Measurements from ENCODE around the gene CSF1R.

The CSF1R gene

DNA sequence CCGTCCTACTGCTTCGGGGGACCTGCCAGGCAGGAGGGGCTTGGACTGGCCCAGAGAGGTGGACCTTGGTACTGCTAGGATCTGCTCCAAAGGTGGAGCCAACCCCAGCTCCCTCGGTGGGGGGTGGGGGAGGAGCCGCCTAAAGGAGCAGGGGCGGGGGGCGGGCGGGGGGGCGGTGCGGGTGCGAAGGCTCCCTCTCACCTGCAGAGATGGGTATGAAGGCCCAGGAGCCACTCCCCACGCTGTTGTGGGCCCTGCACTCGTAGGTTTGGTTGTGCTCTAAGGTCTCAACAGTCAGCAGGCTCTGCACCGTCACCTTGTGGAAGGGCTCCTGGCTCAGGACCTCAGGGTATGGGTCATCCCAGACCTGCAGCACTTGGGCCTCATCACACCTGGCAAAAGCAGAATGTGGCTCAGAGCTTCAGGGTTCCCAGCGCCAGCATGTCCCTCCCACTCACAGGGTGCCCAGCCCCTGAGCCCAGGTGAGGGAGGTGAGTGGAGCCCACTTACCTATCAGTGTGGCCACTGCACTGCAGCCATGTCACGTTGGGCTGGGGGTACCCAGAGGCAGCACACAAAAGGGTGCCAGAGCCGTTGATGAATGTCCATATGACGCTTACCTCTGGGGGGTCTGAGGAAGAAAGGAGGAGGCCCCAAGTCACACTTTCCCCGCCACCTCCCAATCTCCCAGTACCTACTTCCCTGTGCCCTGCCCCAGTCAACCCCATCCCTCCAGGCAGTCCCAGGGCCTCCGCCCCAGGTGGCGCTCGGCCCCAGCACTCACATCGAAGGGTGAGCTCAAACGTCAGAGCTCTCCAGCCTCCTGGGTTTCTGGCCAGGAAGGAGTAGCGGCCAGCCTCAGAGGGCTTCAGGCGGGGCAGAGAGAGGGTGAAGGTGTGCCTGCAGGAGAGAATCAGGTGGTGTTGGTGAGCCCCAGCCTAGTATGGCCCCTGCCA, 16.4 kb downstream of the CSF1R start:
- Histone ChIP-seq H3K4me1 (ENCODE audit: control insufficient read depth, insufficient read depth, low read length) (no peaks in the 10 kb centered on the region), H3K27ac (ENCODE audit: extremely low read depth, low read depth, low read length) (no peak overlapping the region), H3K36me3 (ENCODE audit: control insufficient read depth in 2 of 2, insufficient read depth in 1 of 2, low read length in 2 of 2) (no peaks in the 10 kb centered on the region), H3K9me3 (ENCODE audit: control insufficient read depth, insufficient read depth, low read depth, low read length) (no peaks in the 10 kb centered on the region), H3K4me3 (ENCODE audit: low read depth, low read length) (no peak overlapping the region)
- TF ChIP-seq ZNF473 (tag by site-specific recombination; IDR thresholded peaks at IDR 0.05): no peak
- TF ChIP-seq KLF8 (tag by site-specific recombination; IDR thresholded peaks at IDR 0.05): no peak
- no peak for TF ChIP-seq ZNF654 (tag by site-specific recombination; IDR thresholded peaks at IDR 0.05; ENCODE audit: low read depth)
- no peak for TF ChIP-seq ZBTB8A (tag by site-specific recombination; IDR thresholded peaks at IDR 0.05)
- TF ChIP-seq, protein P1, sequence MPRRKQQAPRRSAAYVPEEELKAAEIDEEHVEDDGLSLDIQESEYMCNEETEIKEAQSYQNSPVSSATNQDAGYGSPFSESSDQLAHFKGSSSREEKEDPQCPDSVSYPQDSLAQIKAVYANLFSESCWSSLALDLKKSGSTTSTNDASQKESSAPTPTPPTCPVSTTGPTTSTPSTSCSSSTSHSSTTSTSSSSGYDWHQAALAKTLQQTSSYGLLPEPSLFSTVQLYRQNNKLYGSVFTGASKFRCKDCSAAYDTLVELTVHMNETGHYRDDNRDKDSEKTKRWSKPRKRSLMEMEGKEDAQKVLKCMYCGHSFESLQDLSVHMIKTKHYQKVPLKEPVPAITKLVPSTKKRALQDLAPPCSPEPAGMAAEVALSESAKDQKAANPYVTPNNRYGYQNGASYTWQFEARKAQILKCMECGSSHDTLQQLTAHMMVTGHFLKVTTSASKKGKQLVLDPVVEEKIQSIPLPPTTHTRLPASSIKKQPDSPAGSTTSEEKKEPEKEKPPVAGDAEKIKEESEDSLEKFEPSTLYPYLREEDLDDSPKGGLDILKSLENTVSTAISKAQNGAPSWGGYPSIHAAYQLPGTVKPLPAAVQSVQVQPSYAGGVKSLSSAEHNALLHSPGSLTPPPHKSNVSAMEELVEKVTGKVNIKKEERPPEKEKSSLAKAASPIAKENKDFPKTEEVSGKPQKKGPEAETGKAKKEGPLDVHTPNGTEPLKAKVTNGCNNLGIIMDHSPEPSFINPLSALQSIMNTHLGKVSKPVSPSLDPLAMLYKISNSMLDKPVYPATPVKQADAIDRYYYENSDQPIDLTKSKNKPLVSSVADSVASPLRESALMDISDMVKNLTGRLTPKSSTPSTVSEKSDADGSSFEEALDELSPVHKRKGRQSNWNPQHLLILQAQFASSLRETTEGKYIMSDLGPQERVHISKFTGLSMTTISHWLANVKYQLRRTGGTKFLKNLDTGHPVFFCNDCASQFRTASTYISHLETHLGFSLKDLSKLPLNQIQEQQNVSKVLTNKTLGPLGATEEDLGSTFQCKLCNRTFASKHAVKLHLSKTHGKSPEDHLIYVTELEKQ (tag by site-specific recombination; IDR thresholded peaks at IDR 0.05; ENCODE audit: borderline replicate concordance): no peak
- TF ChIP-seq, protein P2, sequence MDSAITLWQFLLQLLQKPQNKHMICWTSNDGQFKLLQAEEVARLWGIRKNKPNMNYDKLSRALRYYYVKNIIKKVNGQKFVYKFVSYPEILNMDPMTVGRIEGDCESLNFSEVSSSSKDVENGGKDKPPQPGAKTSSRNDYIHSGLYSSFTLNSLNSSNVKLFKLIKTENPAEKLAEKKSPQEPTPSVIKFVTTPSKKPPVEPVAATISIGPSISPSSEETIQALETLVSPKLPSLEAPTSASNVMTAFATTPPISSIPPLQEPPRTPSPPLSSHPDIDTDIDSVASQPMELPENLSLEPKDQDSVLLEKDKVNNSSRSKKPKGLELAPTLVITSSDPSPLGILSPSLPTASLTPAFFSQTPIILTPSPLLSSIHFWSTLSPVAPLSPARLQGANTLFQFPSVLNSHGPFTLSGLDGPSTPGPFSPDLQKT (IDR thresholded peaks at IDR 0.05; ENCODE audit: borderline replicate concordance, low read depth, low read length): no peak
- no peak for TF ChIP-seq MEIS1 (CRISPR knock-in tag; IDR thresholded peaks at IDR 0.05; ENCODE audit: borderline replicate concordance)
- no peak for TF ChIP-seq ZNF501 (tag by site-specific recombination; IDR thresholded peaks at IDR 0.05)
- TF ChIP-seq, protein P3, sequence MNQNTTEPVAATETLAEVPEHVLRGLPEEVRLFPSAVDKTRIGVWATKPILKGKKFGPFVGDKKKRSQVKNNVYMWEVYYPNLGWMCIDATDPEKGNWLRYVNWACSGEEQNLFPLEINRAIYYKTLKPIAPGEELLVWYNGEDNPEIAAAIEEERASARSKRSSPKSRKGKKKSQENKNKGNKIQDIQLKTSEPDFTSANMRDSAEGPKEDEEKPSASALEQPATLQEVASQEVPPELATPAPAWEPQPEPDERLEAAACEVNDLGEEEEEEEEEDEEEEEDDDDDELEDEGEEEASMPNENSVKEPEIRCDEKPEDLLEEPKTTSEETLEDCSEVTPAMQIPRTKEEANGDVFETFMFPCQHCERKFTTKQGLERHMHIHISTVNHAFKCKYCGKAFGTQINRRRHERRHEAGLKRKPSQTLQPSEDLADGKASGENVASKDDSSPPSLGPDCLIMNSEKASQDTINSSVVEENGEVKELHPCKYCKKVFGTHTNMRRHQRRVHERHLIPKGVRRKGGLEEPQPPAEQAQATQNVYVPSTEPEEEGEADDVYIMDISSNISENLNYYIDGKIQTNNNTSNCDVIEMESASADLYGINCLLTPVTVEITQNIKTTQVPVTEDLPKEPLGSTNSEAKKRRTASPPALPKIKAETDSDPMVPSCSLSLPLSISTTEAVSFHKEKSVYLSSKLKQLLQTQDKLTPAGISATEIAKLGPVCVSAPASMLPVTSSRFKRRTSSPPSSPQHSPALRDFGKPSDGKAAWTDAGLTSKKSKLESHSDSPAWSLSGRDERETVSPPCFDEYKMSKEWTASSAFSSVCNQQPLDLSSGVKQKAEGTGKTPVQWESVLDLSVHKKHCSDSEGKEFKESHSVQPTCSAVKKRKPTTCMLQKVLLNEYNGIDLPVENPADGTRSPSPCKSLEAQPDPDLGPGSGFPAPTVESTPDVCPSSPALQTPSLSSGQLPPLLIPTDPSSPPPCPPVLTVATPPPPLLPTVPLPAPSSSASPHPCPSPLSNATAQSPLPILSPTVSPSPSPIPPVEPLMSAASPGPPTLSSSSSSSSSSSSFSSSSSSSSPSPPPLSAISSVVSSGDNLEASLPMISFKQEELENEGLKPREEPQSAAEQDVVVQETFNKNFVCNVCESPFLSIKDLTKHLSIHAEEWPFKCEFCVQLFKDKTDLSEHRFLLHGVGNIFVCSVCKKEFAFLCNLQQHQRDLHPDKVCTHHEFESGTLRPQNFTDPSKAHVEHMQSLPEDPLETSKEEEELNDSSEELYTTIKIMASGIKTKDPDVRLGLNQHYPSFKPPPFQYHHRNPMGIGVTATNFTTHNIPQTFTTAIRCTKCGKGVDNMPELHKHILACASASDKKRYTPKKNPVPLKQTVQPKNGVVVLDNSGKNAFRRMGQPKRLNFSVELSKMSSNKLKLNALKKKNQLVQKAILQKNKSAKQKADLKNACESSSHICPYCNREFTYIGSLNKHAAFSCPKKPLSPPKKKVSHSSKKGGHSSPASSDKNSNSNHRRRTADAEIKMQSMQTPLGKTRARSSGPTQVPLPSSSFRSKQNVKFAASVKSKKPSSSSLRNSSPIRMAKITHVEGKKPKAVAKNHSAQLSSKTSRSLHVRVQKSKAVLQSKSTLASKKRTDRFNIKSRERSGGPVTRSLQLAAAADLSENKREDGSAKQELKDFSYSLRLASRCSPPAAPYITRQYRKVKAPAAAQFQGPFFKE (tag by site-specific recombination; IDR thresholded peaks at IDR 0.05; ENCODE audit: borderline replicate concordance): no peak
- no peak for TF ChIP-seq ZFHX2 (tag by site-specific recombination; conservative IDR thresholded peaks at IDR 0.05)
- no peak for TF ChIP-seq ZNF558 (tag by site-specific recombination; IDR thresholded peaks at IDR 0.05)
- TF ChIP-seq ZNF423 (tag by site-specific recombination; IDR thresholded peaks at IDR 0.05): no peak
- TF ChIP-seq, protein P4, sequence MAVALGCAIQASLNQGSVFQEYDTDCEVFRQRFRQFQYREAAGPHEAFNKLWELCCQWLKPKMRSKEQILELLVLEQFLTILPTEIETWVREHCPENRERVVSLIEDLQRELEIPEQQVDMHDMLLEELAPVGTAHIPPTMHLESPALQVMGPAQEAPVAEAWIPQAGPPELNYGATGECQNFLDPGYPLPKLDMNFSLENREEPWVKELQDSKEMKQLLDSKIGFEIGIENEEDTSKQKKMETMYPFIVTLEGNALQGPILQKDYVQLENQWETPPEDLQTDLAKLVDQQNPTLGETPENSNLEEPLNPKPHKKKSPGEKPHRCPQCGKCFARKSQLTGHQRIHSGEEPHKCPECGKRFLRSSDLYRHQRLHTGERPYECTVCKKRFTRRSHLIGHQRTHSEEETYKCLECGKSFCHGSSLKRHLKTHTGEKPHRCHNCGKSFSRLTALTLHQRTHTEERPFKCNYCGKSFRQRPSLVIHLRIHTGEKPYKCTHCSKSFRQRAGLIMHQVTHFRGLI (tag by site-specific recombination; IDR thresholded peaks at IDR 0.05): no peak
- no peak for TF ChIP-seq ZNF394 (tag by site-specific recombination; IDR thresholded peaks at IDR 0.05; ENCODE audit: borderline replicate concordance)
- no peak for TF ChIP-seq ZNF24 (tag by site-specific recombination; IDR thresholded peaks at IDR 0.05)
- TF ChIP-seq, protein P5, sequence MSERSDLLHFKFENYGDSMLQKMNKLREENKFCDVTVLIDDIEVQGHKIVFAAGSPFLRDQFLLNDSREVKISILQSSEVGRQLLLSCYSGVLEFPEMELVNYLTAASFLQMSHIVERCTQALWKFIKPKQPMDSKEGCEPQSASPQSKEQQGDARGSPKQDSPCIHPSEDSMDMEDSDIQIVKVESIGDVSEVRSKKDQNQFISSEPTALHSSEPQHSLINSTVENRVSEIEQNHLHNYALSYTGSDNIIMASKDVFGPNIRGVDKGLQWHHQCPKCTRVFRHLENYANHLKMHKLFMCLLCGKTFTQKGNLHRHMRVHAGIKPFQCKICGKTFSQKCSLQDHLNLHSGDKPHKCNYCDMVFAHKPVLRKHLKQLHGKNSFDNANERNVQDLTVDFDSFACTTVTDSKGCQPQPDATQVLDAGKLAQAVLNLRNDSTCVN (tag by site-specific recombination; optimal IDR thresholded peaks at IDR 0.05): no peak
- CTCF ChIA-PET: interaction anchor here (1.1 kb wide), 1 partner anchor 108 kb away, joined by 3 read pairs; no protein-coding TSS in a partner anchor
- POLR2A ChIA-PET: no interaction called here

All from HEK293 (cell line).